HG03460 (cell line): Measurements from ENCODE around the gene PNPLA7.

Source experiments
- ATAC-seq: cut with Tn5 transposase; IDR thresholded peaks from one replicate; pipeline ENCODE4 v1.9.1; 2021; ENCODE audit not compliant: unreplicated experiment

The PNPLA7 gene

DNA sequence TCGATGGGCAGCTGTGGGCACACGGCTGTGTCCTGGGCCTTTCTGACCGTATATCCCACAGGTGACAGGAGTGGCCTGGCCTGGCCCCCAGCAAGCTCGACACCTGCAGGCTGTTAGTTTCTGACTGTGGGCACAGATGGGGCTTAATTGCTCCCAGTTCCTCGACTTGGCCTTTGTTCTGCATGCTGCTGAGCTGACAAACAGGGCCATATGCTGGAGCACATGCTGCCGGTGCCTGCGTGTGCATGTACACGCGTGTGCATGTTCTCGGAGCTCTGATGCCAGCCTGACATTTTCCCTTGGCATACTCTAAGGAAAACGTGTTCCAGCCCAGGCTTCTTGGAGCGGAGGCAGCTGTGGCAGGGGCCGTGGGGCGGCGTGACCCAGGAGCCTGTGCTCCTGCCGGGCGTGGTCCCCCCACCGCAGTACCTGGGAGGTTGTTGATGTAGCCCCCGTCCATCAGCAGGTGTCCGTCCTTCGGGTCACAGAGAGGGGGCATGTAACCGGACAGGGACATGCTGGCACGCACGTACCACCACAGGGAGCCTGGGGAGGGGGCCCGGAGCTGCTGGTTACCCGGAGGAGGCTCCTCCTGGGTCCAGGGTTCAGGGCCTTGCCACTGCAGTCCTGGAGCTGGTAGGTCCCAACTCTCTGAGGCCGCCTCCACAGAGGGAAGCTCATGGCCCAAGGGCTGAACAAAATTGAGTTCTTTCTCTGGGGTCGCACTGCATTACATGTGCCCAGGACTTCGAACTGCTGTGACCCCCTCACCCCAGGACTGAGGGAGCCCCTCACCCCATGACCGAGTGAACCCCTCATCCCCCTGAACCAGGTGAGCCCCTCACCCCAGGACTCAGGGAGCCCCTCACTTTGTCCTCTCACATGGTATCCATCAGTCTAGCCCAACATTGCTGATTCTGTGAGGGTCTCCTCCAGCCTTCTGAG is 86.9 kb downstream of the PNPLA7 start:
- ATAC-seq: no peak

- ATAC-seq: no peak
These were observed 87.7 kb downstream of the PNPLA7 start for GRCh38 chr9:137462396-137462985.

- peak; percentile 55 for ATAC-seq
These were observed 88.4 kb downstream of the PNPLA7 start for GRCh38 chr9:137461663-137462395.

GRCh38 chr9:137461316-137461662 is 88.9 kb downstream of the PNPLA7 start:
- ATAC-seq: no peak

DNA sequence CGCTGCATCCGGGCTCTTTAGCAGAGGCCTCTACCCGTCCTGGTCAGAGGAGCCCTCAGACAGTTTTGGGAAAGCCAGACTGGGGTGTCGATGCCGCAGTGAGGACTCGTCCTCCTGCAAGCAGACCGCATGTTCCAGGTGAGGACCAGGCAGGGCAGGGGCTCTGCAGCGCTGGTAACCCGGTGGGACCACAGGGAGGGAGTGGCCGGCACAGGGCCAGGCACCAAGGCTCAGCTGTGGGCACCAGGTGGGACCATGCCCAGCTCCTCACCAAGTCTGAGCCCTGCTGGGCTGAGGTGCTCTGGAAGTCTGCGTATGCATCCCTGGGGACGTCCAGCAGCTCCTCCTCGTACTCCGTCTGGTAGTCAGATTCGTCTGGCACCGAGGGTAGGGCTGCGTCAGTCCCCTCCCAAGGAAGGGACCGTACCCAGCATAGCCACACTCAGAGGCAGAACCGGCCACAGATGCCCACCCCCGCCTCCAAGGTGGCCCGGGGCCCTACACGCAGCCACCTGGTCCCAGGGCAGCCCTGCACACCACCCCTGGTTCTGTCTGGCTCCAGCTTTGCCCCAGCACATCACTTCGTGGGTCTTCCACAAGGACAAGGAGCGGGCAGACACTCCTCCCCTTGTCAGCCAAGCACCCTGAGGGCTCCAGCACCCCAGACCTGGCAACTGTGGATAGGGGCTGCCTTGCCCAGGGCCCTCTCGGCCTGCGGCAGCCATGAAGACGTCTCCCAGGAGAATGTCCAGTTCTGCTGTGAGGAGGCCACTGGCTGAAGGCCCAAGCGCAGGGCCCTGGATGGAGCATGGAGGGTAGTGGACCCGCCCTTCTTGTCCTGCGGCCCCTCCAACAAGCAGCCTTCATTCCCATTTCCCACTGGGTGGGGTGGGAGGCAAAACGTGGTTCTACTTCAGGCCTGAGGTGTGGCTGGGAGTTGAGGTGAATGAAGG is 89.6 kb downstream of the PNPLA7 start:
- no peak for ATAC-seq

DNA sequence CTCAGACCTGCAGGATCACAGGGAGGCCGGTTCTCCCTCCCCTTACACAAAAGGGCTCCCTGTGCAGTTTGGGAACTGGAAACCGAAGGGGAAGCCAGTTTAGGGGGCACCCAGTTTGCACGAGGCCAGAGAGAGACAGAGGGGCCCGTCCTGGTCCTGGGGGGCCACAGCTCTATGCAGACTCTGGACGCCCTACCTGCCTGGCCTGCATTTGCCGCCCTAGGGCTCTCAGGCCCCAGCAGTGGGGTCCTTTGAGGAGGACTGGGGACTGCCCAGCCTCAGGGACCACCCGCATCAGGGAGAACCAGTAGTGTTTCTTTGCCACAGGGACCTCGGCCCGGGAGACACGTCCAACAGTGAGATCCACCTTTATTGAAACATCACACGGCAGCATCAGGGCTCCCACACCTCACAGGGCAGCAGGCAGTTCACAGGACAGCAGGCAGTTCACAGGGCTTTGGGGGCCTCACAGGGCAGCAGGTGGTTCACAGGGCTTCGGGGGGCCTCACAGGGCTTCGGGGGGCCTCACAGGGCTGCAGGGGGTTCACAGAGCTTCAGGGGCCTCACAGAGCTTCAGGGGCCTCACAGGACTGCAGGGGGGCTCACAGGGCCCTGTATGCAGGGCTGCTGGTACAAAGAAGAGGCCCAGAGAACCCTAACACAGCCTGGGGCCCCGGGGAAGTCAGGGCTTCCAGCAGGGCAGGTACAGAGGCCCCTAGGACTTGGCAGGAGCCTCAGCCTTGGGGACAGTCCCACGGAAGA is 90.4 kb downstream of the PNPLA7 start:
- ATAC-seq: no peak

- ATAC-seq: peak; percentile 56
These were observed 91.0 kb downstream of the PNPLA7 start, which contains the start of gene NSMF for GRCh38 chr9:137459152-137459600. Gene NSMF, minus strand, starts transcription at chr9:137459334. Its CDS starts 232 bp downstream, at chr9:137459102.

DNA sequence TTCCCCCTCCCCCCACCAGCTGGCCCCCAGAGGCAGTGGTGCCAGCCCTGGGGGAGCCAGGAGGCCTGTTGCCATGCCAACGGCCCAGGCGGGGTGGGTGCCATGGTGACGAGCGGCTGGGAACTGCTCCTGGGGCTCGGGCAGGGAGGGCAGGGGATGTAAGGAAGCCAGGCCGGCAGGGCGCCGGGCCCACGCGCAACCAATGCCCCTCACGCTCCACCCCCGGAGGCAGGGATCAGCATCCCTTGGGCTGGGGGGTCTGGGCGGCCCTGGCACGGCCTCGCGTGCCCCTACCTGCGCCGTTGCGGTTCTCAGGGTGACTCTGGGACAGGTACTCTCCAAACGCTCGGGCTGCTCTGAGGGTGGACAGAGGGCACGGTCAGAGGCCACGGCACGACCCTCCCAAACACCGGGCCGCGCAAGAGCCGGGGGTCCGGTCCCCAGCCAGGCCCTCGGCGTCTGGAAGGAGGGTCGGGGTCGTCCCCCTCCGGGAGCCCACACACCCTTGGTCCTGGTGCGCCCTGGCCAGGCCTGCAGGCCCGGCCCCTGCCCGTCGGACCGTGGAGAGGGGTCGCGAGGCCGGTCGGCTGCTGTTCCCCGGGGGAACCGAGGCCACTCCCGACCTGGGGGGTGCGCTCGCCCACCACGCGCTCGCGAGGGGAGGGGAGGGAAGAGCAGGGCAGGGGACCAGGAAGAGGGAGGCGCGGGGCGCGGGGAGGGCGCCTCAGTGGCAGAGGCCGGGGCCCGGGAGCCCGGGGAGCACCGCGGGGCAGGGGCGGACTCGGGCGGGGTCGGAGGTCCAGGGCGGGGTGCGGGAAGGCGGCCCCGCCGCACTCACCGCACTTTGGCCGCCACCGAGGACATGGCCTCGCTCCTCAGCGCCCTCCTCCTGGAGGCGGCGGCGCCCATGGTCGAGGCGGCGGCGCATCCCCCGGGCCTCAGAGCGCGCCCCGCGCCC is 91.7 kb downstream of the PNPLA7 start:
- peak; percentile 18 for ATAC-seq

- no peak for ATAC-seq
These were observed 92.6 kb downstream of the PNPLA7 start for GRCh38 chr9:137457406-137458193.

GRCh38 chr9:137456864-137457405 is 93.3 kb downstream of the PNPLA7 start:
- no peak for ATAC-seq

- no peak for ATAC-seq
These were observed 93.9 kb downstream of the PNPLA7 start for GRCh38 chr9:137456061-137456863.

- no peak for ATAC-seq
These were observed 94.7 kb downstream of the PNPLA7 start for GRCh38 chr9:137455359-137455991.

GRCh38 chr9:137454597-137455358 is 95.4 kb downstream of the PNPLA7 start:
- ATAC-seq: no peak

GRCh38 chr9:137454145-137454596 is 96.0 kb downstream of the PNPLA7 start:
- ATAC-seq: no peak

DNA sequence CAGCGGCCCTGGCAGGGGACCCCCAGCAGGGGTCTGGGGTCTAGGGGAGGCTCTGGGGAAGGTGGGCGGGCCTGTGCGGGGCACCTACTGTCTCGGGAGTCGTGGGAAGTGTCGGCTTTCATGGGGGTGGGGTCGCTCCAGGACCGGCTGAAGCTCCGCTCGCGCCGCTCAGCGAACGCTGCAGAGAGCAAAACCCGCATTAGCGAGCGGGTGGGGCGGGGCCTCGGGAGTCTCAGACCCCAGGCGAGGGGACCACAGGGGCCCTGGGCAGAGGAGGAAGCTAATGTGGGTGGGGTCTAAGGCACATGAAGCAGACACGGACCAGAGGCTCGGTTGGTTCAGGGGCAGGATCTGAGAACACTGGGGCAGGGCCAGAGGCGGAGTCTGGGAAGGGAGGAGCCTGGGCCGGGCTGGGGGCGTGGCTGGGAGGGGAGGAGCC is 96.5 kb downstream of the PNPLA7 start:
- ATAC-seq: peak; percentile 59
